MM.1S (cell line): ENCODE data around the gene TIMD4.

ENCODE experiments used
- DNase-seq: peaks from one replicate; pipeline ENCODE4 v3.0.0-alpha.2; 2015
- H2AFZ ChIP-seq: fragments of 300-600 bp; sonication (generic); 2 replicates; pipeline ENCODE4 v1.6.0; 2016; ENCODE audit warnings: antibody characterized with exemption, low read length
- H3F3A ChIP-seq: fragments of 300-600 bp; sonication (generic); 2 replicates; pipeline ENCODE4 v1.6.1; 2016; ENCODE audit warnings: mild to moderate bottlenecking, antibody characterized with exemption, low read length, moderate library complexity, mixed read lengths; ENCODE audit not compliant: insufficient read depth
- H3K27ac ChIP-seq: fragments of 300-600 bp; sonication (generic); 2 replicates; pipeline ENCODE4 v1.5.1; 2016; ENCODE audit warnings: mild to moderate bottlenecking, low read length
- H3K27me3 ChIP-seq: fragments of 300-600 bp; sonication (generic); replicated peaks from 2 replicates; pipeline ENCODE4 v1.6.0; 2016; ENCODE audit warnings: low read length; ENCODE audit not compliant: insufficient read depth
- H3K36me3 ChIP-seq: fragments of 300-600 bp; sonication (generic); replicated peaks from 2 replicates; pipeline ENCODE4 v1.6.1; 2016; ENCODE audit warnings: mild to moderate bottlenecking, low read length, mixed read lengths; ENCODE audit not compliant: insufficient read depth
- H3K4me1 ChIP-seq: fragments of 300-600 bp; sonication (generic); 2 replicates; pipeline ENCODE4 v1.6.1; 2016; ENCODE audit warnings: low read length, mixed read lengths
- H3K4me2 ChIP-seq: fragments of 300-600 bp; sonication (generic); 2 replicates; pipeline ENCODE4 v1.6.0; 2016; ENCODE audit warnings: low read depth, low read length
- H3K4me3 ChIP-seq: fragments of 300-600 bp; sonication (generic); 2 replicates; pipeline ENCODE4 v1.5.1; 2016; ENCODE audit warnings: low read length, mixed read lengths
- H3K79me2 ChIP-seq: fragments of 300-600 bp; sonication (generic); 2 replicates; pipeline ENCODE4 v1.6.1; 2016; ENCODE audit warnings: mixed run types, low read length, mixed read lengths
- H3K9ac ChIP-seq: fragments of 300-600 bp; sonication (generic); 2 replicates; pipeline ENCODE4 v1.6.1; 2016; ENCODE audit warnings: low read length, mixed read lengths
- H3K9me2 ChIP-seq: fragments of 300-600 bp; sonication (generic); replicated peaks from 2 replicates; pipeline ENCODE4 v1.6.1; 2016; ENCODE audit warnings: mild to moderate bottlenecking, low read length, mixed read lengths; ENCODE audit not compliant: insufficient read depth
- H3K9me3 ChIP-seq: fragments of 300-600 bp; sonication (generic); replicated peaks from 2 replicates; pipeline ENCODE4 v1.6.1; 2016; ENCODE audit warnings: mild to moderate bottlenecking, low read length, mixed read lengths; ENCODE audit not compliant: insufficient read depth
- H4K20me1 ChIP-seq: fragments of 300-600 bp; sonication (generic); 2 replicates; pipeline ENCODE4 v1.6.1; 2016; ENCODE audit warnings: mild to moderate bottlenecking, low read length, moderate library complexity, mixed read lengths; ENCODE audit not compliant: insufficient read depth
- CTCF ChIP-seq: fragments of 300-600 bp; sonication (generic); IDR thresholded peaks from 2 replicates; pipeline ENCODE4 v1.5.1; 2016; ENCODE audit warnings: antibody characterized with exemption, low read length, mixed read lengths
- EZH2 ChIP-seq: fragments of 300-600 bp; sonication (generic); optimal IDR thresholded peaks from 2 replicates; pipeline ENCODE3; 2017; ENCODE audit warnings: low read depth, mild to moderate bottlenecking, antibody characterized with exemption, low read length, mixed read lengths
- EZH2phosphoT487 ChIP-seq: fragments of 300-600 bp; sonication (generic); IDR thresholded peaks from 2 replicates; pipeline ENCODE4 v1.6.1; 2018; ENCODE audit warnings: antibody characterized with exemption, low read length

The TIMD4 gene

DNA sequence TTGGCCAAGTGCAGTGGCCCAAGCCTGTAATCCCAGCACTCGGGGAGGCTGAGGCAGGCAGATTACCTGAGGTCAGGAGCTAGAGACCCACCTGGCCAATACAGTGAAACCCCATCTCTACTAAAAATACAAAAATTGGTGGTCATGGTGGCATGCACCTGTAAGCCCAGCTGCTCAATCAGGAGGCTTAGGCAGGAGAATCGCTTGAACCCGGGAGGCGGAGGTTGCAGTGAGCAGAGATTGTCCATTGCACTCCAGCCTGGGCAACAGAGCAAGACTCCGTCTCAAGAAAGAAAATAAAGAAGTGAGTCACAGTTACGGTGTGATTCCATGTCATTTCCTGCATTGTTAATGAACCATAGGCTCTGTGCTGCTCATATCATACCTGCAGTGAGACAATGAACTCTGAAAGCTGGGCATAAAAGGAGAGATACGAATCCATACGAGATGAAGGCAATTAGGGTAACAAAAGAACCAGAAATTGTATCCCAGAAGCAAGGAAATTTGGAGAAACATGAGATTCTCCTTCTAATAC is 44.6 kb downstream of the TIMD4 start:
- Histone ChIP-seq H4K20me1 (no peaks in the 10 kb centered on the region), H2AFZ (no peak overlapping the region), H3K4me3 (no peak overlapping the region), H3K9me3 (no peaks in the 10 kb centered on the region), H3K27ac (no peak overlapping the region), H3K36me3 (no peaks in the 10 kb centered on the region), H3K27me3 (no peaks in the 10 kb centered on the region), H3K9me2 (no peaks in the 10 kb centered on the region), H3F3A (peaks cover 15% of the 10 kb centered on the region), H3K4me2 (no peak overlapping the region), H3K4me1 (peaks cover 39% of the 10 kb centered on the region), H3K9ac (no peak overlapping the region), H3K79me2 (no peaks in the 10 kb centered on the region)
- DNase-seq = no peak
- TF ChIP-seq EZH2phosphoT487 (no peak), CTCF (no peak), EZH2 (no peak)

- Histone ChIP-seq H3K9me2 (no peaks in the 10 kb centered on the region), H3K9ac (peak overlapping the region; percentile 58), H3K27ac (peak overlapping the region; percentile 92), H3K9me3 (no peaks in the 10 kb centered on the region), H3K27me3 (no peaks in the 10 kb centered on the region), H3F3A (peaks cover 20% of the 10 kb centered on the region), H3K36me3 (no peaks in the 10 kb centered on the region), H3K79me2 (no peaks in the 10 kb centered on the region), H2AFZ (peak overlapping the region; percentile 65), H4K20me1 (no peaks in the 10 kb centered on the region), H3K4me2 (peak overlapping the region; percentile 83), H3K4me3 (peak overlapping the region; percentile 42), H3K4me1 (peaks cover 28% of the 10 kb centered on the region)
- no peak for DNase-seq
- TF ChIP-seq EZH2phosphoT487 = no peak
- TF ChIP-seq EZH2 = no peak
- no peak for TF ChIP-seq CTCF
Observed at GRCh38 chr5:156914371-156914737, 48.7 kb downstream of the TIMD4 start.

DNA sequence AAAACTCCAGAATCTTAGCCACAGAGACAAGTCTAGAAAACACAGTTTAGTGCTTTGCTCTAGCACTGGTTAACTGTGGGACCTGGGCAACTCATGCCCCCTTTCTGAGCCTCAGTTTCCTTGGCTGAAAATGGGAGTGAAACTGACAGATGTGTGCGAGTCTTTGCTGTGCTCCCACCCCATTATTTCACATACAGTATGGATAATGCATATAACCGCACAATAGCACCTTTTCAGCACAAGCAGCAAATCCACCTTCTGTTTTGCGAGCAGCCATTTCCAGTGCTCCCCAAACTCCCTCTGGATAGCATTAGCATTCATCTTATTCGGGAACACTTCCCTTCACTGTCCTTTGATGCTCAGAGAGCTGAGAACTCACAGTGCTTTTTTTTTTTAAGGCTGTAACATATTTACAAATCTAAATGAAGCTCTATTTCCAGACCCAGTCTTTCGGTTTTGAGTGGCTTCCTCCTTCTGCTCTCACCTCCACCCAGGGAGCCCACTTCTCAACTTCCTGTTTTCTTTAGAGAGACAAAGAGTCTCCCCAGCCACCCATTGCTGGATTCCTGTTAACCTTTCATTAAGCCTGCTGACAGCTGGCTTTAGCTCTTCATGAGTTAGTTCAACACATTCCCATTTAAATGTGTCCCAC is 49.2 kb downstream of the TIMD4 start:
- H3K36me3 ChIP-seq = no peaks in the 10 kb centered on the region
- DNase-seq = peak; percentile 82
- H3K27ac ChIP-seq = peak overlapping the region; percentile 92
- peak overlapping the region; percentile 65 for H2AFZ ChIP-seq
- peak overlapping the region; percentile 58 for H3K9ac ChIP-seq
- peaks cover 20% of the 10 kb centered on the region for H3F3A ChIP-seq
- H3K4me2 ChIP-seq = peak overlapping the region; percentile 83
- no peaks in the 10 kb centered on the region for H3K79me2 ChIP-seq
- H3K27me3 ChIP-seq = no peaks in the 10 kb centered on the region
- H4K20me1 ChIP-seq = no peaks in the 10 kb centered on the region
- no peaks in the 10 kb centered on the region for H3K9me2 ChIP-seq
- H3K4me3 ChIP-seq = peak overlapping the region; percentile 42
- H3K9me3 ChIP-seq = no peaks in the 10 kb centered on the region
- peaks cover 28% of the 10 kb centered on the region for H3K4me1 ChIP-seq
- TF ChIP-seq CTCF (no peak), EZH2 (no peak), EZH2phosphoT487 (no peak)
